Colonic mucosa (tissue), 4 donors: ENCODE measurements around the gene TLDC2. TPM values are rescaled to one million over a fixed set of nuclear protein-coding genes. Genes with fewer than 3 reads are reported as not detected.
A peak's percentile ranks its signal among the peaks of the same experiment; 100 is the strongest.

Source experiments
- DNase-seq: peaks from one replicate; pipeline ENCODE4 v3.0.0-alpha.2; 2020
- H3K27ac ChIP-seq: fragments of 200-600 bp; one replicate; pipeline ENCODE4 v1.8.0; 2021
- H3K27me3 ChIP-seq: fragments of 200-600 bp; one replicate; pipeline ENCODE4 v1.8.0; 2021
- H3K36me3 ChIP-seq: fragments of 200-600 bp; one replicate; pipeline ENCODE4 v1.8.0; 2021
- H3K4me1 ChIP-seq: fragments of 200-600 bp; one replicate; pipeline ENCODE4 v1.8.0; 2021; ENCODE audit warnings: mild to moderate bottlenecking
- H3K4me3 ChIP-seq: fragments of 200-600 bp; one replicate; pipeline ENCODE4 v1.8.0; 2021
- H3K9ac ChIP-seq, 2 donors: one replicate each; pipeline ENCODE4 v1.7.0; 2013; ENCODE audit warnings: control low read depth in 2 of 2, low read depth in 2 of 2, low read length in 2 of 2
- H3K9me3 ChIP-seq: fragments of 200-600 bp; one replicate; pipeline ENCODE4 v1.8.0; 2021
- CTCF ChIP-seq: fragments of 200-600 bp; IDR thresholded peaks from one replicate; pipeline ENCODE4 v1.8.0; 2022; ENCODE audit warnings: antibody characterized with exemption, mild to moderate bottlenecking
- intact Hi-C: fragments of 100-400 bp; cut with DNase I; formaldehyde crosslinking; loops from one replicate; pipeline ENCODE4 v1.14.1; 2022
- total RNA-seq, 2 donors: library from RNA; stranded (reverse); fragmentation: NEBNext Ultra II Directional in 1 of 2; extraction: Animal tissue kit (Norgen Biotek cat#: 25700) in 1 of 2; gene quantifications; one replicate each; pipeline ENCODE4 v1.2.1, GENCODE V29; 2021
- donor health status: healthy.
- donor health status: DM: no; HTN: no; CAD: no.
- donor health status: DM: no; HTN: no; CAD: no.

TLDC2 gene
- total RNA-seq, 2 donors from 2014 or later: 18.1 to 29.7 TPM

- DNase-seq: peak; percentile 74
- peaks cover 7% of the 10 kb centered on the region for H3K4me1 ChIP-seq
- H3K4me3 ChIP-seq: no peak overlapping the region
- no peak for TF ChIP-seq CTCF
- H3K27me3 ChIP-seq: no peaks in the 10 kb centered on the region
- H3K9me3 ChIP-seq: no peaks in the 10 kb centered on the region
- no peak overlapping the region for H3K27ac ChIP-seq
- peak overlapping the region; percentile 7 to 43 for H3K9ac ChIP-seq
- no peaks in the 10 kb centered on the region for H3K36me3 ChIP-seq
- intact Hi-C loops: no loop called here
Measured at GRCh38 chr20:36854348-36855240, 21.3 kb upstream of the TLDC2 start.

- Histone ChIP-seq H3K36me3 (no peaks in the 10 kb centered on the region), H3K9me3 (no peaks in the 10 kb centered on the region), H3K4me3 (no peak overlapping the region), H3K9ac (peak overlapping the region in 1 of 2 donors; percentile 7), H3K4me1 (peaks cover 7% of the 10 kb centered on the region), H3K27ac (no peak overlapping the region), H3K27me3 (no peaks in the 10 kb centered on the region)
- DNase-seq: no peak
- intact Hi-C loops: no loop called here
- no peak for TF ChIP-seq CTCF
Measured at GRCh38 chr20:36855241-36855657, 20.7 kb upstream of the TLDC2 start.

- H3K9me3 ChIP-seq: no peaks in the 10 kb centered on the region
- TF ChIP-seq CTCF: no peak
- H3K4me3 ChIP-seq: no peak overlapping the region
- H3K4me1 ChIP-seq: peaks cover 7% of the 10 kb centered on the region
- DNase-seq: no peak
- H3K27me3 ChIP-seq: no peaks in the 10 kb centered on the region
- H3K36me3 ChIP-seq: no peaks in the 10 kb centered on the region
- intact Hi-C loops: no loop called here
- no peak overlapping the region for H3K9ac ChIP-seq
- H3K27ac ChIP-seq: no peak overlapping the region
Measured at GRCh38 chr20:36856195-36856594, 19.7 kb upstream of the TLDC2 start.

DNA sequence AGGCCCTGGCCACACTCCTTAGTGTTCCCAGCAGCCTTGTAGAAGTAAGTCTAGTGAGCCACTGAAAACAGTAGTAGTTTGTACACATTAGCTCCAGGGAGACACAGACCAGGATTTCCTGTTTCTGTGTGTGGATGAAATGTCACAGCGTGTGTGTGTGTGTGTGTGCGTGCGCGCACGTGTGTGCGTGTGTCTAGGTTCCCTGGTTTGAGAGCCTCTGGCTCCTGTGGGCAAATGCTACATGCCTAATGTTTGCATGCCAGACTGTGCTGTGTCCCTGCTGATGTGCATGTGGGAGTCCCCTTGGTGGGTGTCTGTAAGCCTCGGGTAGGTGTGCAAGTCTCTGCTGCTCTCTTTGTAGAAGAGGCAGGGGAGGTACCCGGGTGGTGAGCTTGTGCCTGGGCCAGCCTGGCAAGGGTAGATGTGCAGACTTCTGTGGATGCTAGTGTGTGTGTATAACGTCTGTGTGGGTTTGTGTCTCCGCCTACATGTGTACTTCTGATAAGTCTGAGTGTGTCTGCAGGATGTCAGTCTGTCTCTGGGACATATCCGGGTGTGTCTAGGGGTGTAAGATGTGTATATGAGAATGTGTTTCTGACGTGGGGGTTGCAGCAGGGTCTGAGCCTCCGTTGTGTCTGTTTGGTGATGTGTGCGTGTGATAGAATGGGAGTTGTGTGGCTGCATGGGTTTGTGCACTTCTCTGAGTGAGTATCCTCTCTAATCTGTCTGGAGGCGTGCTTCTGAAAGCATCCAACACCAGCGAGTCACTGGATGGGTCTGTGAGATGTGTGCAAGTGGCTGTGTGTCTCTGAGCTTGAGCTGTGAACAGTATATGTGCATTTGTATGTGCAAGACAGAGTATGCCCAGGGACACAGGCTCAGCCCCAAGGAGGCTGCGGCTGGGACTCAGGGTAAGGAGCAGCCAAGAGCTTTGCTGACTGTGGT lies 19.0 kb upstream of the TLDC2 start:
- Histone ChIP-seq H3K9ac (no peak overlapping the region), H3K27ac (no peak overlapping the region), H3K4me3 (no peak overlapping the region), H3K27me3 (no peaks in the 10 kb centered on the region), H3K4me1 (peaks cover 9% of the 10 kb centered on the region), H3K9me3 (no peaks in the 10 kb centered on the region), H3K36me3 (no peaks in the 10 kb centered on the region)
- TF ChIP-seq CTCF: no peak
- DNase-seq: no peak
- intact Hi-C loops: no loop called here

DNA sequence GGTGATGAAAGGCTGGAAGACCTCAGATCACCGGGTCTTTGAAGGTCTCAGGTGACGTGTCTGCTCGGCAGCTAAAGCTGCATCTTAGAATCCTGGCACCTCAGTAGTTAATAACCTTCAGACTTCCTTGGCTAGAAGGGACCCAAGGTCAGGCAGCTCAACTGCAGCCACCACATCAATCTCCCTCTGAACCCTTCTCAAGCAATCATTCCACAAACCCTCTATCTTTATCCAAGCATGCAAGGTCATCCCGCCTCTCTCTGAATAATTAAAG lies 16.7 kb upstream of the TLDC2 start:
- Histone ChIP-seq H3K4me1 (peaks cover 12% of the 10 kb centered on the region), H3K36me3 (no peaks in the 10 kb centered on the region), H3K27ac (no peak overlapping the region), H3K4me3 (no peak overlapping the region), H3K27me3 (no peaks in the 10 kb centered on the region), H3K9ac (no peak overlapping the region), H3K9me3 (no peaks in the 10 kb centered on the region)
- no peak for DNase-seq
- no peak for TF ChIP-seq CTCF
- intact Hi-C loops: no loop called here
